Measurements from ENCODE around the gene SORCS1.

GRCh38 chr10:106857213-106857612, 307.3 kb downstream of the SORCS1 start:
- no peak for TF ChIP-seq CTCF (IDR thresholded peaks at IDR 0.05)
- no peak for TF ChIP-seq POLR2A (IDR thresholded peaks at IDR 0.05)
